A549 (cell line): ENCODE measurements around the gene SLC8A1.

Experiments
- CBX8 ChIP-seq: fragments of 200-600 bp; sonication (generic); IDR thresholded peaks from 2 replicates; pipeline ENCODE4 v1.6.1; 2016
- CTCF ChIP-seq: fragments of >200 bp; sonication (Bioruptor Twin); formaldehyde crosslinking; IDR thresholded peaks from 3 replicates; pipeline ENCODE4 v1.5.1; 2016
- EHMT2 ChIP-seq: fragments of 200-600 bp; sonication (generic); IDR thresholded peaks from 2 replicates; pipeline ENCODE4 v1.6.1; 2016; ENCODE audit warnings: antibody characterized with exemption, low read depth, mild to moderate bottlenecking, moderate library complexity
- GATA3 ChIP-seq: IDR thresholded peaks from 2 replicates; pipeline ENCODE4 v1.6.1; 2012; ENCODE audit warnings: borderline replicate concordance
- KDM1A ChIP-seq: fragments of 200-600 bp; sonication (generic); IDR thresholded peaks from 2 replicates; pipeline ENCODE4 v1.6.1; 2016; ENCODE audit warnings: low read depth, mild to moderate bottlenecking
- KDM5A ChIP-seq: fragments of 200-600 bp; sonication (generic); IDR thresholded peaks from 2 replicates; pipeline ENCODE4 v1.6.1; 2016; ENCODE audit warnings: antibody characterized with exemption, mild to moderate bottlenecking
- MAZ ChIP-seq: fragments of 150-350 bp; IDR thresholded peaks from 2 replicates; pipeline ENCODE4 v1.6.1; 2014; ENCODE audit warnings: antibody characterized with exemption, low read depth, low read length, borderline replicate concordance
- POLR2A ChIP-seq: IDR thresholded peaks from 2 replicates; pipeline ENCODE4 v1.6.1; 2012; ENCODE audit warnings: mild to moderate bottlenecking, low read length
- RAD21 ChIP-seq, 2 experiments: fragments of >200 bp in 1 of 2; sonication (Bioruptor Twin) in 1 of 2; formaldehyde crosslinking in 1 of 2; IDR thresholded peaks in 1 of 2; conservative IDR thresholded peaks in 1 of 2; 2 replicates in 1 of 2; 3 replicates in 1 of 2; pipeline ENCODE4 v1.6.1; 2012 to 2018; ENCODE audit warnings: inconsistent platforms in 1 of 2
- RARB ChIP-seq: fragments of 250-450 bp; sonication (Bioruptor Pico); IDR thresholded peaks from 2 replicates; pipeline ENCODE4 v1.8.0; 2021; ENCODE audit warnings: mild to moderate bottlenecking, moderate library complexity
- RFX5 ChIP-seq: fragments of 450-650 bp; IDR thresholded peaks from 2 replicates; pipeline ENCODE4 v1.7.1; 2014; ENCODE audit warnings: antibody characterized with exemption, mild to moderate bottlenecking, moderate library complexity
- SMC3 ChIP-seq: fragments of >200 bp; sonication (Bioruptor Twin); formaldehyde crosslinking; IDR thresholded peaks from 3 replicates; pipeline ENCODE4 v1.6.1; 2018; ENCODE audit warnings: inconsistent platforms

- TF ChIP-seq KDM5A (no peak), CTCF (no peak), KDM1A (no peak), EHMT2 (no peak), GATA3 (no peak), POLR2A (no peak), RFX5 (no peak), SMC3 (no peak), MAZ (no peak), CBX8 (no peak), RAD21 (conservative IDR thresholded peaks at IDR 0.05 in 1 of 2, IDR thresholded peaks at IDR 0.05 in 1 of 2) (no peak), RARB (CRISPR knock-in tag) (no peak)
Observed at GRCh38 chr2:40161986-40162385, 289.9 kb downstream of the SLC8A1 start.
